HG03469 (cell line): Measurements from ENCODE around the gene TFCP2L1.

Experiments used
- ATAC-seq: cut with Tn5 transposase; IDR thresholded peaks from one replicate; pipeline ENCODE4 v1.9.1; 2021; ENCODE audit warnings: mild to moderate bottlenecking, moderate library complexity, moderate number of reproducible peaks; ENCODE audit not compliant: unreplicated experiment

TFCP2L1 gene

DNA sequence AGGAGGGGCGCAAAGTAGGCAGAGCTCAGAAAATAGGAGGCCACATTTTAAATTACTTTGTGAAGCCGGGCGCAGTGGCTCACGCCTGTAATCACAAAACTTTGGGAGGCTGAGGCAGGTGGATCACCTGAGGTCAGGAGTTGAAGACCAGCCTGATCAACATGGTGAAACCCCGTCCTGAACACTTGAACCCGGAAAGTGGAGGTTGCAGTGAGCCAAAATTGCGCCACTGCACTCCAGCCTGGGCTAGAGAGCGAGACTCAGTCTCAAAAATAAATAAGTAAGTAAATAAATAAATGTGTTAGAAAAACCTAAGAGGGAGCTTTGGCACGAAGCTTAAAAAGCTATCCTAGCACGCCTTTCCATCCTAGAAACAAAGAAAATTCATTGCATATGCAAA lies 105.5 kb downstream of the TFCP2L1 start:
- no peak for ATAC-seq

GRCh38 chr2:121178730-121179129 lies 106.3 kb downstream of the TFCP2L1 start:
- no peak for ATAC-seq

- no peak for ATAC-seq
Observed at GRCh38 chr2:121177896-121178295, 107.1 kb downstream of the TFCP2L1 start.

GRCh38 chr2:121175326-121175725 lies 109.7 kb downstream of the TFCP2L1 start:
- ATAC-seq: no peak

- no peak for ATAC-seq
Observed at GRCh38 chr2:121173806-121174205, 111.2 kb downstream of the TFCP2L1 start.

DNA sequence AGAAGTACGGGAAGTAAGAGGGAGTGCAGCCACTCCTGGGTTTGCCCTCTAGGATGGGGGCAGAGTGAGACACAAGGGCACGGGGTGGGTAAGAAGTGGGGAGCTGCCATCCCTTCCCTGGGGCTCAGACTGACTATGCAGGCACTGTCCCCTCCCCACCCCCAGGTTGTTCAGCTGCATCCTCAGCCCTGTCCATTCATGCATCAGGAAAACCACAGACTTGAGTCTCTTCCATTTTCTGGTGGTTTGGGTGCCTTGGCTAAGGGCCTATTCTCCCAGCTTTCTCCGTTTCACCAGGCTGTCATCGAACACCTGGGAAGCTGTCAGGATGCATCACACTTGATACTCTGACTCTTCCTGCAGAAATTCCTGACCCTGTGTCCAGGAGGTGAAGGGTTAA lies 111.9 kb downstream of the TFCP2L1 start:
- ATAC-seq: no peak

DNA sequence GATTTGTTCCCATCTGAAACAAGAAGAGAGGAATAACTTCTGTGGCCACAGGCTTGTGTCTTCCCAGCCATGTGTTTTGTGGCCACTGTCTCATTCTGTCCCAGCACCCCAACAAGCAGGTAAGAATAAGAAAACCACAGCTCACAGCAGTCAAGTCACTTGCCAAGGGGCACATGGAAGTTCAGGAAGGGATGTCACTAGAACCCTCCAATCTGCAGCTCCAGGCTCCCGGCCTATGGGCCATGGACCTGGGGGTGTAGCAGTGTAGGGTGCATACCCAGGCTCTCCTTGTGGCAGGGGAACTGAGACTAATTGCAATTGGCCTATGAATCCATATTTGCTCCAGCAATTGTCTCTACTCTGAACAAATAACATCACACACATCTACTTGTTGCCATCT lies 112.5 kb downstream of the TFCP2L1 start:
- ATAC-seq: no peak

- no peak for ATAC-seq
Observed at GRCh38 chr2:121171625-121172119, 113.3 kb downstream of the TFCP2L1 start.

DNA sequence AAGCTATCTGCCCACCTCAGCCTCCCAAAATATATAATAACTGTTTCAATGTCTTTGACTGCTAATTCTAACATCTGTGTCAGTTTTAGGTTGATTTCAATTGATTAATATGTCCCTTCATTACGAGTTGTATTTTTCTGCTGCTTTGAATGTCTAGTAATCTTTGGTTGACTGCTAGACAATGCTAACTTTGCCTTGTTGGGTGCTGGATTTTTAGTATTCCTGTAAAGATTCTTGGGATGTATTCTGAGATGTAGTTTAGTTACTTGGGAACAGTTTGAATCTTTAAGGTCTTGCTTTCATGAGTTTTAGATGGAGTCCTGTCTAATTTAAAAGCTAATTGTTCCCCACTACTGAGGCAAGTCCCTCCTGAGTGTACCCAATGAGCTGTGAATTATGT lies 114.4 kb downstream of the TFCP2L1 start:
- ATAC-seq: no peak

DNA sequence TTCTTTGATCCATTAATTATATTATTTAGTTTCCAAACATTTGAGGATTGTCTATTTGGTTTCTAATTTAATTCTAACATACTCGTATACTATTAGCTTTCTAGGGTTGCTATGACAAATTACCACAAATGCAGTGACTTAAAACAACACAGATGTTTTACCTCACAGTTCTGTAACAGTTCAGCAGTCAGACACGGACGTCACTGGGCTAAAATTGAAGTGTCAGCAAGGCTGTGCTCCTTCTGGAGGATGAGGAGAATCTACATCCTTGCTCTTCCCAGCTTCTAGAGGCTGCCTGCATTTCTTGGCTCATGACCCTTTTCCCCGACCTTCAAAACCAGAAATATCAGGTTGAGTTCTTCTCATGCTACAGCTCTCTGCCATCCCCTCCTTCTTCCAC lies 117.6 kb downstream of the TFCP2L1 start:
- ATAC-seq: no peak
